OCI-LY1 (cell line): Measurements from ENCODE around the gene CPT1C.
A peak's percentile ranks its signal among the peaks of the same experiment; 100 is the strongest.

ENCODE experiments used
- H2AFZ ChIP-seq: fragments of 200-600 bp; sonication (generic), shearing (Covaris generic); 2 replicates; pipeline ENCODE4 v1.6.0; 2014; ENCODE audit warnings: antibody characterized with exemption, mild to moderate bottlenecking, low read length
- H3F3A ChIP-seq: fragments of 200-600 bp; sonication (generic), shearing (Covaris generic); 2 replicates; pipeline ENCODE4 v1.6.0; 2014; ENCODE audit warnings: mild to moderate bottlenecking, antibody characterized with exemption, low read length, moderate library complexity; ENCODE audit not compliant: insufficient read depth
- H3K27ac ChIP-seq: fragments of 200-600 bp; sonication (generic); 2 replicates; pipeline ENCODE4 v1.5.1; 2014; ENCODE audit warnings: low read length, mixed run types, mild to moderate bottlenecking, low read depth; ENCODE audit not compliant: poor library complexity, severe bottlenecking
- H3K27me3 ChIP-seq: fragments of 200-600 bp; sonication (generic); 2 replicates; pipeline ENCODE4 v1.6.0; 2014; ENCODE audit warnings: antibody characterized with exemption, mild to moderate bottlenecking, low read length, moderate library complexity; ENCODE audit not compliant: insufficient read depth
- H3K36me3 ChIP-seq: fragments of 200-600 bp; sonication (generic); 2 replicates; pipeline ENCODE4 v1.6.1; 2014; ENCODE audit warnings: mild to moderate bottlenecking, antibody characterized with exemption, low read length, moderate library complexity, mixed read lengths; ENCODE audit not compliant: insufficient read depth
- H3K4me1 ChIP-seq: fragments of 200-600 bp; sonication (generic); 2 replicates; pipeline ENCODE4 v1.5.1; 2014; ENCODE audit warnings: mild to moderate bottlenecking, low read length, moderate library complexity; ENCODE audit not compliant: insufficient read depth, severe bottlenecking
- H3K4me2 ChIP-seq: fragments of 200-600 bp; sonication (generic), shearing (Covaris generic); 2 replicates; pipeline ENCODE4 v1.6.1; 2014; ENCODE audit warnings: low read length
- H3K4me3 ChIP-seq: fragments of 200-600 bp; sonication (generic); 2 replicates; pipeline ENCODE4 v1.5.1; 2014; ENCODE audit warnings: low read length, low read depth, mild to moderate bottlenecking, mixed read lengths; ENCODE audit not compliant: poor library complexity, severe bottlenecking
- H3K79me2 ChIP-seq: fragments of 200-600 bp; shearing (Covaris generic); 2 replicates; pipeline ENCODE4 v1.6.1; 2016; ENCODE audit warnings: mixed run types, low read length, mixed read lengths; ENCODE audit not compliant: insufficient read depth
- H3K9ac ChIP-seq: fragments of 200-600 bp; sonication (generic), shearing (Covaris generic); 2 replicates; pipeline ENCODE4 v1.6.1; 2014; ENCODE audit warnings: mild to moderate bottlenecking, low read length, mixed read lengths
- H3K9me2 ChIP-seq: fragments of 200-600 bp; sonication (generic), shearing (Covaris generic); 2 replicates; pipeline ENCODE4 v1.6.1; 2014; ENCODE audit warnings: low read depth, mild to moderate bottlenecking, low read length, mixed read lengths
- H3K9me3 ChIP-seq: fragments of 200-600 bp; shearing (Covaris generic); 2 replicates; pipeline ENCODE4 v1.6.1; 2014; ENCODE audit warnings: low read length, mixed read lengths
- H4K20me1 ChIP-seq: fragments of 200-600 bp; sonication (generic), shearing (Covaris generic); 2 replicates; pipeline ENCODE4 v1.6.0; 2016; ENCODE audit warnings: mild to moderate bottlenecking, low read length; ENCODE audit not compliant: insufficient read depth
- EZH2 ChIP-seq: fragments of 200-600 bp; sonication (generic), shearing (Covaris generic); IDR thresholded peaks from 2 replicates; pipeline ENCODE4 v1.8.0; 2017; ENCODE audit warnings: borderline replicate concordance, mixed run types, mild to moderate bottlenecking, antibody characterized with exemption, low read length, moderate library complexity, mixed read lengths
- TF ChIP-seq, protein P1 (sequence below): fragments of 200-600 bp; sonication (generic), shearing (Covaris generic); IDR thresholded peaks from 2 replicates; pipeline ENCODE4 v1.5.1; 2017; ENCODE audit warnings: mild to moderate bottlenecking, antibody characterized with exemption, low read length, moderate library complexity, mixed read lengths

CPT1C gene

DNA sequence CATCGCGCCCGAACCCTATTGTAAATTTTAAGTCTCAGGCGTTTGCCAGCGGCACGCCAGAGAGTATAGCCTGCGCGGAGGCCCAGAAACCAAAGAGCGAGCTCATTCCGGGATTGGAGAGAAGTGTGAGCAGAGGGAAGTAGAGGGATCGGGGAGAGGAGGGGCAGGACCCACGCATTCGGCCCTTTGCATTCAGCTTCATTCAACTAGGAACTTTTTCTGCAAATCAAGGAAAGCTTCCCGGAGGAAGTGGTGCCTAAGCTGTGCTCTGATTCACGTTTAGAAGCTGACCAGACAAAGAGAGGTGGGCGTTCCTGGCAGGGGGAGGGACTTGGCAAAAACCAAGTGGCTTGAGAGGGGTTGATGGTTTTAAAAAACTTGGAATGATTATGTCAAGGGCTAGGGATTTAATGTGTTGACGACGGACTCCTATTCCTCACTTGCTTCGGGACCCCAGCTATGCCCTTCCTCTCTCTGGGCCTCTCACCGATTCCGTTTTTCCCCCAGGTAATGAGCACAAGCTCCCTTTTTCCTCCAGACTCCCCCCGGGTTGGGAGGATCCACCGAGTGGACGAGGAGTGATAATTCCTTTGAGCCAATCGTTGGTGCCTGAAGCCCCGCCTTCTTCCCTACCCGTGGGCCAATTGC lies 14.7 kb upstream of the CPT1C start:
- no peaks in the 10 kb centered on the region for H3K9me3 ChIP-seq

DNA sequence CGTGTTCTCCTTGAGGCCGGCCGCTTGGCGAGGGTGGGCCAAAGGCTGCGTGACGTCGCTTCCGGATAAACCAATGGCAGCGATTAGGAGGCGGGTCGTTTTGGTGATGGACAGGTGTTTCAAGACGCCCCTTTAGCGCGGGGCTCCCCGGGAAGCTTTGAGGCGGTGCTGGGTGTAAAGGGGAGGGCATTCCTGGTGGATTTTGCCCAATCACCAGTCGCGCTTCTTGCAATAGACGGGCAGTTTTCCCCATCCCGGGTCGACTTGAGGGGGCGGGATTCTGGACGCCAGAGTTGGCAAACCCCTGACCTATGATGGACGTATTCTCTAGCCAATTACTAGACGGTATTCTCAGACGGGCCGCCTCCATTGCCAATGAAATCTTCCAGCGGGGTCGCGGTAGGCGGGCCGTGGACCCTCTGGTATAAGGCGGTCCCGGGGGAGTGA lies 14.1 kb upstream of the CPT1C start:
- Histone ChIP-seq H3K9ac (peak overlapping the region; percentile 97), H3K4me2 (peak overlapping the region; percentile 90), H3K27ac (peak overlapping the region; percentile 89), H3K9me3 (no peaks in the 10 kb centered on the region), H3K27me3 (no peaks in the 10 kb centered on the region), H3F3A (peaks cover 6% of the 10 kb centered on the region; the same call in 1 of the 2 replicates), H4K20me1 (no peaks in the 10 kb centered on the region), H2AFZ (no peak overlapping the region), H3K9me2 (no peaks in the 10 kb centered on the region), H3K79me2 (peaks cover 31% of the 10 kb centered on the region), H3K4me1 (peaks cover 65% of the 10 kb centered on the region), H3K36me3 (peaks cover 16% of the 10 kb centered on the region), H3K4me3 (peak overlapping the region; percentile 89)
- TF ChIP-seq, protein P1, sequence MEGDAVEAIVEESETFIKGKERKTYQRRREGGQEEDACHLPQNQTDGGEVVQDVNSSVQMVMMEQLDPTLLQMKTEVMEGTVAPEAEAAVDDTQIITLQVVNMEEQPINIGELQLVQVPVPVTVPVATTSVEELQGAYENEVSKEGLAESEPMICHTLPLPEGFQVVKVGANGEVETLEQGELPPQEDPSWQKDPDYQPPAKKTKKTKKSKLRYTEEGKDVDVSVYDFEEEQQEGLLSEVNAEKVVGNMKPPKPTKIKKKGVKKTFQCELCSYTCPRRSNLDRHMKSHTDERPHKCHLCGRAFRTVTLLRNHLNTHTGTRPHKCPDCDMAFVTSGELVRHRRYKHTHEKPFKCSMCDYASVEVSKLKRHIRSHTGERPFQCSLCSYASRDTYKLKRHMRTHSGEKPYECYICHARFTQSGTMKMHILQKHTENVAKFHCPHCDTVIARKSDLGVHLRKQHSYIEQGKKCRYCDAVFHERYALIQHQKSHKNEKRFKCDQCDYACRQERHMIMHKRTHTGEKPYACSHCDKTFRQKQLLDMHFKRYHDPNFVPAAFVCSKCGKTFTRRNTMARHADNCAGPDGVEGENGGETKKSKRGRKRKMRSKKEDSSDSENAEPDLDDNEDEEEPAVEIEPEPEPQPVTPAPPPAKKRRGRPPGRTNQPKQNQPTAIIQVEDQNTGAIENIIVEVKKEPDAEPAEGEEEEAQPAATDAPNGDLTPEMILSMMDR = no peak
- TF ChIP-seq EZH2 = no peak

More for the DNA sequence above, 14.7 kb upstream of the CPT1C start:
- Histone ChIP-seq H3K9ac (peak overlapping the region; percentile 85), H2AFZ (no peak overlapping the region), H3K4me2 (peak overlapping the region; percentile 78), H3F3A (peaks cover 6% of the 10 kb centered on the region; the same call in 1 of the 2 replicates), H3K4me1 (peaks cover 68% of the 10 kb centered on the region), H3K9me2 (no peaks in the 10 kb centered on the region), H3K27ac (peak overlapping the region; percentile 92), H3K36me3 (peaks cover 12% of the 10 kb centered on the region), H3K27me3 (no peaks in the 10 kb centered on the region), H3K79me2 (peaks cover 31% of the 10 kb centered on the region), H3K4me3 (peak overlapping the region; percentile 89), H4K20me1 (no peaks in the 10 kb centered on the region)
- no peak for TF ChIP-seq EZH2
- TF ChIP-seq, protein P1 = no peak

DNA sequence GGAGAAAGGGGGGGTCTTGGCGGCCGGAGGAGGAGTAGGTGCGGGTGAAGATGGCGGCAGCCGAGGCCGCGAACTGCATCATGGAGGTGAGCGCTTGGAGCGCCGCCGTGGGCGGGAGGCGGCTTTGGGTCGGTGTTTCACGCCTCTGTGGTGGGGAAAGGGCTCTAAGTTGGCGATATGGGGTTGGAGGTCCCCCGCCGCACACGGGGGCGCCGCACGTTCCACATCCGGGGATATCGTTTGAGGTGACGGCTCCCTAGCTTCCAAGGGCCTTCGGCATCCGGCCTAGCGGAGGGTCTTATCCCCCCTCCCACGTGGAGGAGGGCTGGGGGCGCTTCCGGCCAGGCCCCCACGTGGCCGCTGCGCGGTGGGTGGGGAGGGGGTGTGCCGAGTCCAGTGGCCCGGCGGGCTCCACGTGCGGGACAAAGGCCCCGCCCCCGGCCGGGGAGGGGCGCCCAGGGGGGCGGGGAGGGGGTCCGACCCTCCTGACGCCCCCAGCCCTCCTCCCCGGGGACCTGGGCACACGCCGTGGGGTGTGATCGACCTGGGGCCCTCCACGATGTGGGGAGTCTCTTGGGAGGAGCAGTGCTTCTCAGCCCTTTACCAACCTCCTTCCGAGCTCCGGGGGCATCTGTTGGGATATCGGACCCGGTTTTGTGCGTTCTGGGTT lies 13.6 kb upstream of the CPT1C start, which contains the start of gene PRMT1:
PRMT1 (plus strand) TSS at position 41 of the 670 bp plus-strand sequence; CDS start at position 51, 10 bp downstream.
- peaks cover 60% of the 10 kb centered on the region for H3K4me1 ChIP-seq
- peak within 1 kb of the TSS; percentile 92 for H3K27ac ChIP-seq
- TF ChIP-seq, protein P1 = no peak
- no peak for TF ChIP-seq EZH2
- H3K9ac ChIP-seq = peak within 1 kb of the TSS; percentile 97
- no peaks in the 10 kb centered on the region for H3K27me3 ChIP-seq
- H3K79me2 ChIP-seq = peaks cover 31% of the 10 kb centered on the region
- no peak within 1 kb of the TSS for H2AFZ ChIP-seq
- peaks cover 6% of the 10 kb centered on the region; the same call in 1 of the 2 replicates for H3F3A ChIP-seq
- H3K36me3 ChIP-seq = peaks cover 21% of the 10 kb centered on the region
- peak within 1 kb of the TSS; percentile 90 for H3K4me2 ChIP-seq
- no peaks in the 10 kb centered on the region for H3K9me3 ChIP-seq
- peak within 1 kb of the TSS; percentile 89 for H3K4me3 ChIP-seq
- H3K9me2 ChIP-seq = no peaks in the 10 kb centered on the region
- H4K20me1 ChIP-seq = no peaks in the 10 kb centered on the region
